K562 (cell line): ENCODE data around the gene GLYATL1B. TPM values are rescaled to one million over a fixed set of nuclear protein-coding genes. Genes with fewer than 3 reads are reported as not detected.

Source experiments
- ATAC-seq: fragments of 200-7000 bp; cut with Tn5 transposase; 3 replicates; pipeline ENCODE4 v1.9.1; 2020; ENCODE audit warnings: moderate library complexity
- BruUV-seq: library from RNA; stranded (reverse); fragments of 400-500 nt; replicated peaks from 2 replicates; lab custom pipeline; 2021; lab: Mats Ljungman, UMichigan
- CTCF ChIA-PET: fragments of 300-600 bp; formaldehyde crosslinking; extraction: SDS; loops from one replicate; lab custom pipeline; 2021; ENCODE audit warnings: low intra/inter-chr PET ratio; lab: Yijun Ruan, JAX
- POLR2A ChIA-PET: fragments of 300-600, 350-650 bp; sonication (Branson Sonifier 250); formaldehyde crosslinking; extraction: SDS; loops from one replicate; lab custom pipeline; 2021; ENCODE audit warnings: antibody characterized with exemption, inconsistent platforms; lab: Yijun Ruan, JAX
- DNase-seq, 4 experiments: peaks; one replicate each; pipeline versions ENCODE4 v3.0.0 to v3.0.0-alpha.2; 2011 to 2018; ENCODE audit warnings: low spot score in 3 of 4, mixed read lengths in 3 of 4; ENCODE audit errors: extremely low read depth in 1 of 4
- FAIRE-seq: peaks from 2 replicates; lab custom pipeline; 2011; peaks lifted over from hg19 to GRCh38; lab: Jason Lieb, UNC
- H2AFZ ChIP-seq: 2 replicates; pipeline ENCODE4 v1.6.0; 2011; ENCODE audit warnings: low read depth, low read length, control low read depth, inconsistent platforms
- H3K27ac ChIP-seq: fragments of 200-600 bp; 3 replicates; pipeline ENCODE4 v1.8.0; 2011; ENCODE audit warnings: low read depth, mild to moderate bottlenecking, control low read depth, inconsistent platforms, low read length, moderate library complexity, mixed read lengths; ENCODE audit errors: extremely low read depth
- H3K27me3 ChIP-seq, 2 experiments: fragments of 300-600 bp in 1 of 2; 2 replicates in 1 of 2; 3 replicates in 1 of 2; pipeline versions ENCODE4 v1.6.0 to v1.8.0; 2011; ENCODE audit warnings: inconsistent platforms in 2 of 2, low read length in 2 of 2, mild to moderate bottlenecking in 1 of 2, mixed read lengths in 1 of 2, moderate library complexity in 1 of 2; ENCODE audit not compliant: control insufficient read depth in 2 of 2, insufficient read depth in 2 of 2
- H3K36me3 ChIP-seq: fragments of 300-600 bp; 3 replicates; pipeline ENCODE4 v1.8.0; 2011; ENCODE audit warnings: mild to moderate bottlenecking, low read length, inconsistent platforms; ENCODE audit not compliant: control insufficient read depth, insufficient read depth
- H3K4me1 ChIP-seq, 2 experiments: fragments of 200-600 bp in 1 of 2; replicated peaks in 1 of 2; 2 replicates in 1 of 2; 3 replicates in 1 of 2; pipeline versions ENCODE4 v1.5.1 to v1.8.0; 2011; ENCODE audit warnings: inconsistent platforms in 2 of 2, low read length in 2 of 2, mild to moderate bottlenecking in 1 of 2, mixed read lengths in 1 of 2, moderate library complexity in 1 of 2; ENCODE audit not compliant: control insufficient read depth in 2 of 2, insufficient read depth in 2 of 2
- H3K4me2 ChIP-seq: 2 replicates; pipeline ENCODE4 v1.6.1; 2011; ENCODE audit warnings: low read length, control low read depth, inconsistent platforms, mixed read lengths; ENCODE audit not compliant: insufficient read depth
- H3K4me3 ChIP-seq: fragments of 200-600 bp; sonication (generic), shearing (Covaris generic); 2 replicates; pipeline ENCODE4 v1.5.1; 2016; ENCODE audit warnings: control low read depth, inconsistent platforms
- H3K79me2 ChIP-seq: fragments of 200-600 bp; 3 replicates; pipeline ENCODE4 v1.8.0; 2011; ENCODE audit warnings: low read length, inconsistent platforms; ENCODE audit not compliant: control insufficient read depth, insufficient read depth
- H3K9ac ChIP-seq, 2 experiments: 2 replicates each; pipeline versions ENCODE4 v1.6.0 to v1.6.1; 2011; ENCODE audit warnings: low read depth in 2 of 2, low read length in 2 of 2, control low read depth in 1 of 2, inconsistent platforms in 1 of 2, mild to moderate bottlenecking in 1 of 2, mixed read lengths in 1 of 2; ENCODE audit not compliant: insufficient read depth in 1 of 2
- H3K9me1 ChIP-seq: one replicate; pipeline ENCODE4 v1.6.0; 2011; ENCODE audit warnings: inconsistent platforms, mild to moderate bottlenecking, low read length, moderate library complexity; ENCODE audit not compliant: control insufficient read depth, insufficient read depth
- H3K9me3 ChIP-seq: replicated peaks from 2 replicates; pipeline ENCODE4 v1.5.1; 2011; ENCODE audit warnings: low read depth, low read length, inconsistent platforms; ENCODE audit not compliant: control insufficient read depth, insufficient read depth
- H4K20me1 ChIP-seq: replicated peaks from 2 replicates; pipeline ENCODE4 v1.6.1; 2011; ENCODE audit warnings: low read length, inconsistent platforms, mixed read lengths; ENCODE audit not compliant: control insufficient read depth, insufficient read depth
- ARID4B ChIP-seq: sonication (generic); formaldehyde crosslinking; IDR thresholded peaks from 2 replicates; pipeline ENCODE4 v1.8.0; 2022; ENCODE audit warnings: mild to moderate bottlenecking, missing genetic modification reagents
- BDP1 ChIP-seq: IDR thresholded peaks from 3 replicates; pipeline ENCODE4 v1.6.1; 2011; ENCODE audit not compliant: insufficient read length, insufficient read depth
- E2F4 ChIP-seq: sonication (generic); formaldehyde crosslinking; IDR thresholded peaks from 2 replicates; pipeline ENCODE4 v1.8.0; 2022; ENCODE audit warnings: mild to moderate bottlenecking, low read depth, missing genetic modification reagents
- FOXJ2 ChIP-seq: fragments of 200-800 bp; sonication (Bioruptor generic); IDR thresholded peaks from 2 replicates; pipeline ENCODE4 v1.6.1; 2016; ENCODE audit warnings: missing genetic modification characterization, missing compliant biosample characterization
- RUNX1 ChIP-seq: sonication (generic); IDR thresholded peaks from 2 replicates; pipeline ENCODE4 v1.6.1; 2016; ENCODE audit warnings: antibody characterized with exemption, low read depth
- TFE3 ChIP-seq: fragments of 450-650 bp; formaldehyde crosslinking; IDR thresholded peaks from 2 replicates; pipeline ENCODE4 v1.4.0; 2020; ENCODE audit warnings: mild to moderate bottlenecking, mixed read lengths
- WGBS: fragments of 100-300 bp; shearing (Covaris generic); methylation state at CpG from one replicate; pipeline ENCODE4 v1.1.6; 2016; ENCODE audit warnings: low coverage, mixed read lengths; ENCODE audit not compliant: insufficient coverage; ENCODE audit errors: missing lambda C conversion rate; 5-methylcytosine and 5-hydroxymethylcytosine counted together
- in situ Hi-C: fragments of 300-500 bp; cut with MboI; formaldehyde crosslinking; loops from 4 replicates; pipeline ENCODE4 v1.15.0; 2018; ENCODE audit warnings: inconsistent platforms, mixed read lengths
- intact Hi-C: fragments of 100-400 bp; cut with micrococcal nuclease; formaldehyde crosslinking; loops from 2 replicates; pipeline ENCODE4 v1.14.2; 2022
- polyA plus RNA-seq, 8 experiments: library from polyadenylated mRNA; depleted of rRNA in 4 of 8; stranded (reverse) in 5 of 8; unstranded in 3 of 8; fragments of >200 nt; fragmentation: Nextera tagmentation in 2 of 8; fragmentation: Illumina TruSeq in 1 of 8; extraction: Ambion mirVana in 2 of 8; extraction: Trizol in 1 of 8; gene quantifications; 2 replicates each; pipeline versions ENCODE4 v1.2.1 to v1.2.3, GENCODE V29; 2011 to 2014; ENCODE audit warnings: inconsistent platforms in 1 of 8, missing spikeins in 1 of 8
- total RNA-seq, 7 experiments: library from RNA; depleted of rRNA in 6 of 7; stranded (reverse); fragments of >200 nt in 6 of 7; fragmentation: Illumina TruSeq in 2 of 7; extraction: Trizol in 2 of 7; gene quantifications; 2 replicates each; pipeline versions ENCODE4 v1.2.1 to v1.2.3, GENCODE V29; 2011 to 2021; ENCODE audit warnings: low replicate concordance in 1 of 7

Gene GLYATL1B
- total and polyA plus RNA-seq, 9 of the 15 experiments (the other 6 are each of a cell fraction or from before 2014, with no cell fraction given), result not detected

- TF ChIP-seq ARID4B (CRISPR knock-in tag) (no peak), FOXJ2 (tag) (no peak), RUNX1 (no peak), E2F4 (CRISPR knock-in tag) (no peak)
- TF ChIP-seq, all 486 proteins: peak for 0
Measured at GRCh38 chr11:59114344-59114743, 28.2 kb downstream of the GLYATL1B start (continued).

GRCh38 chr11:59115553-59115952, 29.4 kb downstream of the GLYATL1B start:
- Histone ChIP-seq H3K27ac (no peak overlapping the region), H3K4me2 (no peak overlapping the region), H3K4me3 (no peak overlapping the region), H3K79me2 (no peaks in the 10 kb centered on the region), H3K9ac (no peak overlapping the region), H3K27me3 (no peaks in the 10 kb centered on the region), H4K20me1 (no peaks in the 10 kb centered on the region), H3K4me1 (no peaks in the 10 kb centered on the region), H3K9me3 (no peaks in the 10 kb centered on the region), H3K9me1 (no peaks in the 10 kb centered on the region), H2AFZ (no peak overlapping the region), H3K36me3 (no peaks in the 10 kb centered on the region)
- ChIA-PET POLR2A (no interaction called here), CTCF (no interaction called here)
- 0% methylated on average over 1 of the region's 1 CpG for WGBS
- intact Hi-C loops (no loop called here), in situ Hi-C loops (no loop called here)
- DNase-seq (no peak), FAIRE-seq (no peak), ATAC-seq (no peak)
- TF ChIP-seq TFE3 (CRISPR knock-in tag), result peak; percentile 7; the same call in 1 of the 2 replicates
- no peak for TF ChIP-seq BDP1
- BruUV-seq, result no TSS peak
